Ectodermal cell (in vitro differentiated cells): Measurements from ENCODE around the gene SEMA5A.
A peak's percentile ranks its signal among the peaks of the same experiment; 100 is the strongest.

Experiments used
- H3K27ac ChIP-seq: 2 replicates; pipeline ENCODE4 v1.7.0; 2013; ENCODE audit warnings: mild to moderate bottlenecking, low read depth, low read length; ENCODE audit not compliant: insufficient read depth, poor library complexity, severe bottlenecking
- H3K27me3 ChIP-seq: 2 replicates; pipeline ENCODE4 v1.7.0; 2013; ENCODE audit warnings: mild to moderate bottlenecking, low read length; ENCODE audit not compliant: insufficient read depth, control insufficient read depth, poor library complexity, severe bottlenecking
- H3K36me3 ChIP-seq: one replicate; pipeline ENCODE4 v1.7.0; 2013; ENCODE audit warnings: low read length; ENCODE audit not compliant: control insufficient read depth, insufficient read depth
- H3K4me1 ChIP-seq: one replicate; pipeline ENCODE4 v1.7.0; 2013; ENCODE audit warnings: low read length; ENCODE audit not compliant: control insufficient read depth, insufficient read depth
- H3K4me3 ChIP-seq: 2 replicates; pipeline ENCODE4 v1.7.0; 2013; ENCODE audit warnings: low read depth, low read length, control low read depth; ENCODE audit not compliant: insufficient read depth
- H3K9me3 ChIP-seq: 2 replicates; pipeline ENCODE4 v1.7.0; 2013; ENCODE audit warnings: mild to moderate bottlenecking, low read length, moderate library complexity; ENCODE audit not compliant: control insufficient read depth
- WGBS, 2 experiments: methylation state at CpG; one replicate each; pipeline ENCODE4 v1.1.7; 2013; ENCODE audit warnings: missing lambda C conversion rate in 2 of 2; 5-methylcytosine and 5-hydroxymethylcytosine counted together

Gene SEMA5A

GRCh38 chr5:9294793-9295465 is 250.9 kb downstream of the SEMA5A start:
- H3K27me3 ChIP-seq: no peaks in the 10 kb centered on the region
- H3K27ac ChIP-seq: peak overlapping the region; percentile 11
- H3K9me3 ChIP-seq: no peaks in the 10 kb centered on the region
- no peak overlapping the region for H3K4me3 ChIP-seq
- H3K36me3 ChIP-seq: no peaks in the 10 kb centered on the region
- H3K4me1 ChIP-seq: no peaks in the 10 kb centered on the region
- 71 to 72% methylated on average over 2 to 3 of the region's 3 CpGs for whole genome bisulfite sequencing, 2 experiments

GRCh38 chr5:9288234-9288633 is 257.6 kb downstream of the SEMA5A start:
- WGBS, 2 experiments: 86 to 91% methylated on average over 6 to 7 of the region's 7 CpGs
- no peaks in the 10 kb centered on the region for H3K9me3 ChIP-seq
- H3K27ac ChIP-seq: no peak overlapping the region
- H3K36me3 ChIP-seq: no peaks in the 10 kb centered on the region
- H3K4me3 ChIP-seq: no peak overlapping the region
- H3K4me1 ChIP-seq: no peaks in the 10 kb centered on the region
- H3K27me3 ChIP-seq: no peaks in the 10 kb centered on the region

- H3K27ac ChIP-seq: no peak overlapping the region
- WGBS, 2 experiments: 100% methylated on average over 2 to 3 of the region's 3 CpGs
- no peaks in the 10 kb centered on the region for H3K36me3 ChIP-seq
- H3K4me3 ChIP-seq: no peak overlapping the region
- H3K9me3 ChIP-seq: no peaks in the 10 kb centered on the region
- H3K4me1 ChIP-seq: no peaks in the 10 kb centered on the region
- no peaks in the 10 kb centered on the region for H3K27me3 ChIP-seq
These were observed 261.0 kb downstream of the SEMA5A start for GRCh38 chr5:9284781-9285307.

- no peaks in the 10 kb centered on the region for H3K4me1 ChIP-seq
- H3K27me3 ChIP-seq: no peaks in the 10 kb centered on the region
- H3K9me3 ChIP-seq: no peaks in the 10 kb centered on the region
- H3K4me3 ChIP-seq: no peak overlapping the region
- H3K27ac ChIP-seq: no peak overlapping the region
- no peaks in the 10 kb centered on the region for H3K36me3 ChIP-seq
- WGBS, 2 experiments: 86 to 100% methylated on average over 1 of the region's 1 CpG
These were observed 261.6 kb downstream of the SEMA5A start for GRCh38 chr5:9284272-9284671.

- Histone ChIP-seq H3K36me3 (no peaks in the 10 kb centered on the region), H3K27ac (no peak overlapping the region), H3K4me3 (no peak overlapping the region), H3K27me3 (no peaks in the 10 kb centered on the region), H3K4me1 (no peaks in the 10 kb centered on the region), H3K9me3 (no peaks in the 10 kb centered on the region)
- WGBS, 2 experiments: 93 to 100% methylated on average over 1 of the region's 1 CpG
These were observed 262.4 kb downstream of the SEMA5A start for GRCh38 chr5:9283473-9283872.

GRCh38 chr5:9283021-9283420 is 262.9 kb downstream of the SEMA5A start:
- Histone ChIP-seq H3K4me1 (no peaks in the 10 kb centered on the region), H3K36me3 (no peaks in the 10 kb centered on the region), H3K4me3 (no peak overlapping the region), H3K27me3 (no peaks in the 10 kb centered on the region), H3K9me3 (no peaks in the 10 kb centered on the region), H3K27ac (no peak overlapping the region)
- 92% methylated on average over 3 of the region's 3 CpGs for WGBS, 2 experiments

- WGBS, 2 experiments: 90 to 97% methylated on average over 3 of the region's 3 CpGs
- H3K9me3 ChIP-seq: no peaks in the 10 kb centered on the region
These were observed 263.7 kb downstream of the SEMA5A start for GRCh38 chr5:9282211-9282610.

GRCh38 chr5:9279774-9280173 is 266.1 kb downstream of the SEMA5A start:
- H3K4me1 ChIP-seq: no peaks in the 10 kb centered on the region
- H3K27ac ChIP-seq: no peak overlapping the region
- H3K4me3 ChIP-seq: no peak overlapping the region
- H3K9me3 ChIP-seq: no peaks in the 10 kb centered on the region
- no peaks in the 10 kb centered on the region for H3K27me3 ChIP-seq
- 45 to 54% methylated on average over 1 of the region's 1 CpG for WGBS, 2 experiments
- H3K36me3 ChIP-seq: no peaks in the 10 kb centered on the region

More at GRCh38 chr5:9282211-9282610, 263.7 kb downstream of the SEMA5A start:
- no peak overlapping the region for H3K4me3 ChIP-seq
- no peaks in the 10 kb centered on the region for H3K4me1 ChIP-seq
- no peak overlapping the region for H3K27ac ChIP-seq
- no peaks in the 10 kb centered on the region for H3K36me3 ChIP-seq
- H3K27me3 ChIP-seq: no peaks in the 10 kb centered on the region

- Histone ChIP-seq H3K4me1 (no peaks in the 10 kb centered on the region), H3K9me3 (no peaks in the 10 kb centered on the region), H3K27ac (no peak overlapping the region), H3K36me3 (no peaks in the 10 kb centered on the region), H3K4me3 (no peak overlapping the region), H3K27me3 (no peaks in the 10 kb centered on the region)
- WGBS, 2 experiments: 93% methylated on average over 3 of the region's 3 CpGs
These were observed 266.8 kb downstream of the SEMA5A start for GRCh38 chr5:9278921-9279603.

GRCh38 chr5:9269014-9269413 is 276.9 kb downstream of the SEMA5A start:
- H3K4me1 ChIP-seq: no peaks in the 10 kb centered on the region
- H3K27ac ChIP-seq: no peak overlapping the region
- WGBS, 2 experiments: 79 to 92% methylated on average over 3 to 4 of the region's 4 CpGs

More at GRCh38 chr5:9269014-9269413, 276.9 kb downstream of the SEMA5A start:
- no peaks in the 10 kb centered on the region for H3K27me3 ChIP-seq
- H3K4me3 ChIP-seq: no peak overlapping the region
- H3K36me3 ChIP-seq: peaks cover 3% of the 10 kb centered on the region
- H3K9me3 ChIP-seq: no peaks in the 10 kb centered on the region
